Panc1 (cell line): ENCODE measurements around the gene INTS11.

Experiments
- CTCF ChIP-seq: fragments of 450-650 bp; IDR thresholded peaks from 2 replicates; pipeline ENCODE4 v1.5.1; 2017; ENCODE audit warnings: mild to moderate bottlenecking
- POLR2AphosphoS5 ChIP-seq: IDR thresholded peaks from 2 replicates; pipeline ENCODE4 v1.6.1; 2012; ENCODE audit warnings: mild to moderate bottlenecking, low read depth, low read length, moderate library complexity
- REST ChIP-seq, 2 experiments: IDR thresholded peaks; 2 replicates each; pipeline ENCODE4 v1.6.1; 2011 to 2012; ENCODE audit warnings: low read depth in 2 of 2, control low read depth in 1 of 2, low read length in 1 of 2, mild to moderate bottlenecking in 1 of 2, moderate library complexity in 1 of 2; ENCODE audit not compliant: insufficient read depth in 1 of 2
- SIN3A ChIP-seq: IDR thresholded peaks from 2 replicates; pipeline ENCODE4 v1.6.1; 2012; ENCODE audit warnings: low read depth, mild to moderate bottlenecking, low read length, moderate library complexity, borderline replicate concordance; ENCODE audit not compliant: insufficient read depth
- TCF7L2 ChIP-seq: IDR thresholded peaks from 2 replicates; pipeline ENCODE4 v1.6.1; 2011; ENCODE audit warnings: mild to moderate bottlenecking, low read depth, low read length, inconsistent platforms

- TF ChIP-seq POLR2AphosphoS5, result no peak
- no peak for TF ChIP-seq CTCF
- no peak for TF ChIP-seq REST (IDR thresholded peaks at IDR 0.05; ENCODE audit: insufficient read depth in 1 of 2, low read depth in 2 of 2, low read length in 1 of 2)
- no peak for TF ChIP-seq SIN3A
- TF ChIP-seq TCF7L2, result no peak
Measured at GRCh38 chr1:1318777-1319645, 5.4 kb downstream of the INTS11 start.
